Stimulated activated CD8-positive, alpha-beta memory T cell treated with anti-CD3 and anti-CD28 coated beads, Interleukin-12 subunit alpha, Interleukin-12 subunit beta, amount 100 ng/mL, for 1 hour (primary cell): ENCODE measurements around the gene SPINK4.
A peak's percentile ranks its signal among the peaks of the same experiment; 100 is the strongest.

Source experiments
- DNase-seq: peaks from one replicate; pipeline ENCODE4 v3.0.0-alpha.2; 2020; ENCODE audit warnings: low read depth

Gene SPINK4

DNA sequence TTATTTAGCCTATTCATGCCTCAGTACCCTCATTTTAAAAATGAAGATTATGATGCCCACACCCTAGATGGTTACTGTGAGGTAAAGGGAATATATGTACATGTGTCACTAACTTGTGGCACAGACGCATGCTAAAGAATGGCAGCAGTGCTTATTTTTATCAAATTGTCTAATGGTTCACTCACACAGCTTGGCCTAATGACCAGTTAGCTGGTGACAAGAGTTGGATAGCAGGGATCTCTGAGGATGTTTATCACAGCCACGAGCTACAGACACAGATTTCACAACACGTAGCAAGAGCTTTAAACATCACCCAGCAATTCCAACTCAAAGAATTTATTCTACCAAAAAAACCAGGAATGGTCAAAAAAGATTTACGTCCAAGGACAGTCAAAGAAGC is 17.3 kb downstream of the SPINK4 start:
- DNase-seq = no peak

DNA sequence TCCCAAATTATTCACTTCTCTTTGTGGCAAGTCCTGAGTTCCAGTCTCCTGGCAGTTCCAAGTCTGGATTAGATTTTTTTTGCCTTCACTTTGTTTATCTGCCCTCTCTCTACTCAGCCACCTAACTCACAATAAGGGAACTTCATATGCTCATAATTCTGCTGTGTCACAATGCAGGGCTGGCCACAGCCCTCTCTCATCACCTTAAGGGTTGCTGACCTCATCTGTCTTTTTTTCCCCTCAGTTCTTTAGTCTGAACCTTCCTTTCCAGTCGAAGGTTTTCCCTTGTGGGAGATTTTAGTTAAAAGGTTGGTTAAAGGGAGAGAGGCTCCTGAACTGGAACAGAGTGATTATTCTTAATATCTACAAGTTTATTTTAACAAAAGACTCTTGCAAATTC is 20.4 kb downstream of the SPINK4 start:
- DNase-seq = no peak

DNA sequence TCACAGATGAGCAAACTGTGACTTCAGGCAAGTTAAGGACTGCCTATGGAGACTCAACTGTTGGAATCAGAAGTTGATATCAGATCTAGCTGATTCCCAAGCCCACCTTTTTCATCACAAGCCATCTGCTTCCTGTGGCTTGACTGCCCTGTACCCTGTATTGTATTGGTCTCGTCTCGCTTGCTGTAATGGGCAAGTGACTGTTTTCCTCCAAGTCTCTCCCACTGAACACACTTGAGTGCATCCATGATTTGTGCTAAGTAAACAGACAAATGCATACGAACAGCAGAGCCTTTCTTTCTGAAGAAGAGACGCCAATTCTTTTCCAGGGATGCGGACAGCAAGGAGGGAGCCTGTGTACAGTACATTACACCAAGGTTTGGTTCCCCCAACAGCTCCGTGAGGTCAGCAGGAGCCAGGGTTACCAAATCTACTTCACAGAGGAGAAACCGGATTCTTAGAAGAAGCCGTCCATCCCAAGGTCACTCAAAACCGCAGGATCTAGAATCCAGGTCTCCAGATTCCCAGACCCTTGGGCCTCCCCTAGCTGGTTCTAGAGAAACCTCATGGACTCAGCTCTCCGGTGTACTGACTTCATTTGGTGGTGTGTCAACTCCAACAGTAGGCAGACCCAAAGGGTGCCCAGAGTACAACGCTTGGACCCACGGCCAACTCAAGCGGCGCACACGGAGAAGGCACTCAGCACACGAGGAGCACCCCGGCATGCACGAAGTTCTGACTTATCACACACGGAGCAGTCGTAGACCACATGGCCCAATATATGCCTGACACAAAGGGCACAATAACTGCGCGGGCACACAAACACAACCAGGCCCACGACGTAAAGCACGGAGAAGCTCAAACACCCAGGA is 23.4 kb downstream of the SPINK4 start:
- DNase-seq = no peak

DNA sequence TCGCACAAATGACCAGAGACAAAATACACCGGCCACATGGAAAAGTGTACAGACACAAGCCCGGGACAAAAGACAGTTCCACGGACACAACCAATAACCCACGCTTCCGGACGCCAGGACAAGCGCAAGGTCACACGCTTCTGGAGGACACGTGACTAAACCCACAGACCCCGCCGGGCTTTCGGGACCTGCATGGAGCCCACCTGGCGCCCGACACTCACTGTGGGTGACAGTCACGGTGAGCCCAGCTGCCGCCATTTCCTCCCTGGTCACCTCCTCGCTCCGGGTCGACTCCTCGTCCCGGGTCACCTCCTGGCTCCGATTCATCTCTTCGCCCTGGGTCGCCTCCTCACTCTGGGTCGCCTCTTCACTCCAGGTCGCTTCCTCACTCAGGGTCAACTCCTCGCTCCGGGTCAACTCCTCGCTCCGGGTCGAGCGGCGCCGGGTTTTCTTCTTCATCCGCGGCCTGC is 24.1 kb downstream of the SPINK4 start:
- DNase-seq = no peak

DNA sequence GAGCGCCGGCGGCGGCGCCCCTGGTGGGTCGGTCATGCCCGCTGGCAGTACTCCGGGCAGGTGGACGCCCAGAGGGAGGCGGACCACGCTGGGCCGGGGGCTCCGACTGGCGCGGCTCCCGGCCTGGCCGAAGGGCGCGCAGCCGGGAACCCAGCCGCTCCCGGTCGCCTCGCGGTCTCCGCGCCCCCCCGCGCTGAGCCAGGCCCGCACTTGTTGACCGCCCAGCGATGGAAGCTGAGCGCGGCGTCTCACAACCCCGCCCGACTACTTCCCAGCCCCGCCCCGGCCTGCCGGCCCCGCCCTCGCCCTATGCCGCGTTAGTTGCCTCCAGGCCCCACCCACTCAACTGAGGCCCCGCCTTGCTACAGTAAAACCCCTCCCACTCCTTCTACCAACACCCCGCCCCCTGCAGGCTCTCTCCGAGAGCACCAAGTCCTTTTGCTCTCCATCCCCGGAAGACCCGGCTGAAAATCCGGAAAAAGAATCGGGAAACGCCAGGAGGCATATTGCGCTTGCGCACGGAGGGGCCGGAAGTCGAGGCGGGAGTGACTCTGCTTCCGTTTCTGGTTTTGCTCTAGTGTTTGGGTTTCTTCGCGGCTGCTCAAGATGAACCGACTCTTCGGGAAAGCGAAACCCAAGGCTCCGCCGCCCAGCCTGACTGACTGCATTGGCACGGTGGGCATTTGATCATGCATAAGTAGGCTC is 24.7 kb downstream of the SPINK4 start, which contains the start of the genes BAG1 and CHMP5:
Gene BAG1 (minus strand): TSS at position 236 of the 705 bp plus-strand sequence.
Gene CHMP5 (plus strand): TSS at position 577 of the 705 bp plus-strand sequence. CDS start 30 bp downstream, at position 607.
- DNase-seq = peak; percentile 99

DNA sequence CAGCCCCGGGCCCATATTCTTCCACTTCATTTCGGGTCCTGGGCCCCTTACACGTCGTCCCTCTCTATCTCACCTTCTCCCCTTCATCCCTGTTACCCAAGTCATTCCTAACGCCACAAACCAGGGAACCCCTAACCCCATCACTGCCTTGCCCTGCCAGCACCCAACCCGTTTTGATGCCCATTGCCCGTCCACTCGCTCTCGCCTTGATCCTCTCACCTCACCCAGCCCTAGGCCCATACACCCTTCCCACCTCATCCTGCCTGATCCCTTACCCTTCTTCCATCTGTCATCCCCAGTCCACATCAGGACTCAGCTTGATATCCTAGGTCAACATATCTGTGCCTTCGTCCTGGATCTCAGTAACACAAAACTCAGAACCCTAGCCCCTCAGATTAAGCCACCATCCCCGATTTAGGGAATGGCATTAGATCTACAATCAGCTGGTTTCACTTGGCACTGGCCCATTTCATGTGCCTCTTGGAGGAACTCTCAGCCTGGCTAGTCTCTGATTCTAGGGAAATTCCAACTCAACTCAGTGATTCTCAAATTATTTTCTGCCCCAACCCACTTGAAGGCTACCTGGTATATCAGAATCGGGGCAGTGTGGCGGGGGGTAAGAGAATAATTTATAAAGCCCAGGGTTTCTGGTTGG is 25.4 kb downstream of the SPINK4 start:
- no peak for DNase-seq

DNA sequence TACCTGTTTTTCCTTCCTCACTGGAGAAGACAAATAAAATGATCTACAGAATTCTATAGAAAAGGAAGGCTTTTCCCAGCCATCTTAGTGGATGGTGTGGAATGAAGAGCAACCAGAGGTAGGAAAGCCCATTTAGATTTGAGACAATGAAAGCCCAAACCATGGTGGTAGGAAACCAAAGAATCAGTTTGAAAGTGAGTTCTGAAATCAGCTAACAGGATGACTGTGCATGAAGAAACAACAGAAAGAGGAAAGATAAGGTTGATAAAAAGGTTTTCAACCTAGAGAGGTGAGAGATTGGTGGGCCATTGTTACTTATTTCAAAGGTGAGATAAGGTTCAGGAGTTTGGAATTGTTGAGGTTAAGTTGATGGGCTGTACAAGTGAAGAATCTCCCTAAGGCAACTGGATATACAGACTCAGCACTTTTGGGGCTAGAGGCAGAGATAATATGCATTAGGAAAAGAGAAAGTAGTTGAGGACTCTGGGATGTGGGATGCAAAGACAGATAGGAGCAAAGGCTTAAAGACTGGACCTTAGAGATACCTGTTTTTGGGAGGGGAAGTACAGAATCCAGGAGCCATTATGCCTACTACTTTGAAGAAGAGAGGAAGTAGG is 27.3 kb downstream of the SPINK4 start:
- no peak for DNase-seq

DNA sequence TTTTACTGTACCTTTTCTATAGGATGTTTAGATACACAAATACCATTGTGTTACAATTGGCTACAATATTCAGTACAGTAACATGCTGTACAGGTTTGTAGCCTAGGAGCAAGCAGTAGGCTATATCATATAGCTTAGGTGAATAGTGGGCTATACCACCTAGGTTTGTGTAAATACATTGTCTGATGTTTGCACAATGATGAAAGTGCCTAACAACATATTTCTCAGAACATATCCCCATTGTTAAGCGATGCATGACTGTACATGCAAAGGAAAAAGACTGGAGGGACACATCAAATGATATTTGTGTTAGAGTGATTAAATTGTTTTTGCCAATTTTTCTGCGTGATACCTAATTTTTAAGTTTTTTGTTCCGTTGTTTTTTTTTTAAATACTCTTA is 30.2 kb downstream of the SPINK4 start:
- no peak for DNase-seq

DNA sequence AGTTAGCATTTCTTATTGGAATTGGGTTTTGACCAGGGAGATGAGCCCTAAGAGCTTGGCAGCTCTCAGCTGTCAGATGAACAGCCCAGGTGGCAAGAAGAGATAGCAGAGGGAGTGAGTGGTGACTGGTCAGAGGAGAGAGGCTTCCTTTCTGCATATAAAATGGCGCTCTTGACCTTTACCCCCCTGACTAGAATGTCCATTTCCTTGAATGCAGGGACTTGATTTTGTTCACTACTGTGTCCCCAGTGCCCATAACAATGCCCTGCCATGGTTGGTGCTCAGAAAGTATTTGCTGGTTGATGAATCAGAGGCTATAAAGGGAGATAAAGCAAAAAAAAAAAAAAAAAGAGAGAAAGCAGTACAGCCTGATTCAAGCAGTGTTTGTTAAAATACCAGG is 32.1 kb downstream of the SPINK4 start:
- no peak for DNase-seq

DNA sequence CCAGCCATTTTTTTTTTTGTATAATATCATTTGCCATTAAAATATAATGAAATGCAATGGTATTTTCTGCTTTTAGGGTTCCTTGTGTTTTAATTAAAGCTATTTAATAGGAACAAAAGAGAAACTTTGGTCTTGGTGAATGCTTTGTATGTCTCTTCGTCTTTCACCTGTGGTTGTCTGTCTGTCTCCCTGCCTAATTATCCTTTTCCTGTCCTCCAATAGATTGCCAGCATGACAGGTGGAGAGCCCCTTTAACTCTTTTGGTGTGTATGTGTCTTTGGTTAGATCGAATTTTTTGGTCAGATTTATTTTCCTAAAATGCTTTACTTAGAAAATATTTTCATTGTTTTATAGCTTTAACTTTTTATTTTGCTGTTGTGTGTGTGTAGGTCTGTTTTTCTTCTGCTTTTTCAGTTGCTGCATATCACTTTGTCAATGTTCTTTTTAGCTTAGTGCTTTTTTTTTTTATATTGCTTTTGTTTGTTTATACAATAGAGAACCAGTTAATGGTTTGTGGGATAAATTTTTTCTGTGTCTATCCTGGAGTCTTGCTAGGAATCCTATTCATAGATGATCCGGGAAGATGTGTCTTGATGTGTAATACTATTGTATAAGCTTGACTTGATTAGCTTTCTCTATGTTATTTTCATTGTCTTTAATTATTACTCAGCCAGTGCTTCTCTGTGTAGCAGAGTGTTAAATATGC is 33.5 kb downstream of the SPINK4 start:
- no peak for DNase-seq

DNA sequence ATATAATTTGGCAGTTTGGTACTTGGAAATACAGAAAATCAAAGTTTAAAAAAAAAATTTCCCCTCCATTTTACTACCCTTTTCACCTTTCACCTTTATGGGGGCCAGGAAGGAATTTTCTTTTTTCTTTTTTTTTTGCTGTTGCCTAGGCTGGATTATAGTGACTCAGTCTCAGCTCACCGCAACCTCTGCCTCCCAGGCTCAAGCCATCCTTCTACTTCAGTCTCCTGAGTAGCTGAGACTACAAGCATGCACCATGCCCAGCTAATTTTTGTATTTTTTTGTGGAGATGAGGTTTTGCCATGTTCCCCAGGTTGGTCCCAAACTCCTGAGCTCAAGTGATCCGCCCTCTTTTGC is 34.0 kb downstream of the SPINK4 start:
- DNase-seq = no peak

DNA sequence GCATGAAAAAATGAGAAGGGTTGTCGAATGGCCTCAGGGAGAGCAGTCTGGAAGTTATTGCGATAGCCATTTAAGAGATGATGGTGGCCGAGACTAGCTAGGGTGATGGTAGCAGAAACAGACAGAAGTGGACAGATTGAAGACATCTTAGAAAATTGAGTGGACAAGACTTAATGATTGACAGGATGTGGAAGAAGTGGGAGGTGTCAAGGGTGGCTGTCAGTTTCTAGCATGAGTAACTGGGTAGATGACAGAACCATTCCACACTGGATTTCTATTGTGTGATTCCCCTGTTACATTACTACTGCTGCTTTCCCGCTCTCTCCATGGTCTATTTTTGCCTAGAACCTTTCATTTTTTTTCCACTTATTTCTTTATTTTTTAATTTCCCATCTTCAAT is 37.5 kb downstream of the SPINK4 start:
- no peak for DNase-seq

DNA sequence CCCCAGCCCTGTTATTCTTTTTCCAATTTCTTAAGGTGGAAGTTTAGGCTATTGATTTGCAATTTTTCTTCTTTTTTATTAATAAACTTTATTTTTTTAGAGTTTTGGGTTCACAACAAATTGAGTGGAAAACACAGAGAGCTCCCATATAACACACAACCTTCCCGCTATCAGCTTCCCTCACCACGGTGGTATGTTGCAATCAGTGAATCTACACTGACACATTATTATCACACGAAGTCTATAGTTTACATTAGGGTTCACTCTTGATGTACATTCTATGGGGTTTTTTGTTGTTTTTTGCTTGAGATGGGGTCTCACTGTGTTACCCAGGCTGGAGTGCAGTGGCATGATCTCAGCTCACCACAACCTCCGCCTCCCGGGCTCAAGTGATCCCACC is 45.5 kb downstream of the SPINK4 start:
- DNase-seq = no peak

DNA sequence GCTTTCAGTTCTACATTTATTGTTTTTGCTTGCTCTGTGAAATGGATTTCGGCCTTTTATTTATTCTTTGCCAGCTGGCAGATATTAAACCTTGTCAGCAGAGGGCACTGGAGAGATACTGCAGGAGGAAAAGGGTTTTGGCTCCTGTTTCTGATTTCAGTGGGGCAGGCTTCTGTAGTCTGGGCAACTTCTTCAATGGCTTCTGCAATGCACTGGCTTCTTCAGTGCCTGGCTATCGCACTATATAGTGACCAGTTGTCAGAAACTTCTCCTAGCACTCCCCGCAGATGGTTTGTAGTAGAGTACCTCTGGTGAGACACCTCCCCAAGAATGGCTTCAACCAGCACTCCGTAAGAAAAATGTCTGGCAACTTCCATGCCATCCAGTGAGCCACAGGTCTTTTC is 47.1 kb downstream of the SPINK4 start:
- no peak for DNase-seq

DNA sequence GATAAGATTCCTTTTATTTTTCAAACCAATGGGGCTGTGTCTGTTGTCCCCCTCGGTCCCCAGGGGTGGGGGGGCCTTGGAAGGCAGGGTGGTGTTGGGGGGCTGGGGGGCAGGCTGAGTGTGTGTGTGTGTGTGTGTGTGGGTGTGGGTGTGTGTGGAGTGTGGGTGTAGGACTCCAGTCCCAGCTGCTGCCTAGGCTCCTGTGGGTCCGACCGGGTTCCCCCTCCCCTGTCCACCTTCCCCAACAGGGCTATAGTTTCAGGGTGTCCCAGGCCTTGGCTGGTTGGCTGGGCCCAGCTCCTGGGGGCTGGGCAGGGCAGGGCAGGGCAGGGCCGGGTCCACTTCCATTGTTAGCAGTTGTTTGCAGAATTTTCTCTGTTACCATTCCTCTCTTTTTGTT is 48.3 kb downstream of the SPINK4 start:
- DNase-seq = no peak

DNA sequence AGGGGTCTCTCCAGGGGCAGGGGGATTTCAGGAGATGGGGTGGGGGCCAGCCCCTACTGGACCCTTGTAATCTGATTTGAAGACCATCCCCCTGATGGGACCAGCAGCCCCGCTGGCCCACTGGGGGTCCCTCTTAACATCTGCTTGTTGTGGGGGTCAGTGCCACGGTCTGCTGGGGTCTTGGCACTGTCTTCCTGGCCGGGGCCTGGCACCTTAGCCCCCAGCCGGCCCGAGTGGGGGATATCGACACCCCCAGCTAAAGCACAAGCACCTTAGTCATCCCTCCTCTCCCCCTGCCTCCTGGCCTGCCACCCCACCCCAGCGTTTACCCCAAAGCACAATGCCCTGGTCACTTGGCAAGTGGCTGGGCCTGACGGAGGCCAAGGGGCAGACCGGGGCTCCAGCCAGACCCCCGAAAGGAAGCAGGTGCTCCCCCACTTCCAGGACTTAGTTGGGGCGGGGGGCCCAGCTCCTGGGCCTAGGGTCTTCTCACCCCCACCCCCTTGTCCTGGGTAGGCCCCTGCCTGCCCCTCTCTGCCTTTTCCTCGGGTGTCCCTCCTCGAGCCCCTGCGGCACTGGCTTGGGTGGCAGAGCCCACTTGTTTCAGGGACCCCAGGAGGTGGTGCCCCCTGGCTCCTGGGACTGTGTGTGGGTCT is 49.0 kb downstream of the SPINK4 start:
- DNase-seq = no peak

DNA sequence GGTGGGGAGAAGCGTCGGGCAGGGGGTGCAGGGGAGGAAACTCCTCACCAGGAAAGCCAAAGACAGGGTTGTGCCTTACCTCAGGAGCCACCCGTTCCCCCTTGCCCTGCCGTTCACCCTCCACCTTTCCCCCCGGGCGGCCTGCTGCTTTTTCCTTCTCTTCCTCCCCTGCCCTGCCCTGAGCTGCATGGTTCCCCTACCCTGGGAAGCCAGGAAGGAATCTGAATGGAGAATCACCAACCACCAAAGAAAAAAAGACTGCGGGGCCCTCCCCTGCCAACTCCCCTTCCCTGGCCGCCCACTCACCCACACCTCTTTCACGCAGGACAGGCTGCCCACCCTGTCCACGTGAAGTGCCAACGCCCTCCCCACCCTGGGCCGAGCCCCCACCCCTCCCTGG is 49.5 kb downstream of the SPINK4 start:
- DNase-seq = no peak

DNA sequence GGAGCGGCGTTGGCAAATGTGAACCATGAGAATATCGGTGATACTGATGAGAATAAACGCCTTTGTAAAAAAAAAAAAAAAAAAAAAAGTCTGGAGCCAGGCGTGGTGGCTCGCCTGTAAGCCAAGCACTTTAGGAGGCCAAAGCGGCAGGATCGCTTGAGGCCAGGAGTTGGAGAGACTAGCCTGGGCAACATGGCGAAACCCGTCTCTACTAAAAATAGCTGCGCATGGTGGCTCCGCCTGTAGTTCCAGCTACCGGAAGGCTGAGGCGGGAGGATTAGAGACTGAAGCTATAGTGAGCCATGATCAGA is 49.9 kb downstream of the SPINK4 start:
- no peak for DNase-seq

DNA sequence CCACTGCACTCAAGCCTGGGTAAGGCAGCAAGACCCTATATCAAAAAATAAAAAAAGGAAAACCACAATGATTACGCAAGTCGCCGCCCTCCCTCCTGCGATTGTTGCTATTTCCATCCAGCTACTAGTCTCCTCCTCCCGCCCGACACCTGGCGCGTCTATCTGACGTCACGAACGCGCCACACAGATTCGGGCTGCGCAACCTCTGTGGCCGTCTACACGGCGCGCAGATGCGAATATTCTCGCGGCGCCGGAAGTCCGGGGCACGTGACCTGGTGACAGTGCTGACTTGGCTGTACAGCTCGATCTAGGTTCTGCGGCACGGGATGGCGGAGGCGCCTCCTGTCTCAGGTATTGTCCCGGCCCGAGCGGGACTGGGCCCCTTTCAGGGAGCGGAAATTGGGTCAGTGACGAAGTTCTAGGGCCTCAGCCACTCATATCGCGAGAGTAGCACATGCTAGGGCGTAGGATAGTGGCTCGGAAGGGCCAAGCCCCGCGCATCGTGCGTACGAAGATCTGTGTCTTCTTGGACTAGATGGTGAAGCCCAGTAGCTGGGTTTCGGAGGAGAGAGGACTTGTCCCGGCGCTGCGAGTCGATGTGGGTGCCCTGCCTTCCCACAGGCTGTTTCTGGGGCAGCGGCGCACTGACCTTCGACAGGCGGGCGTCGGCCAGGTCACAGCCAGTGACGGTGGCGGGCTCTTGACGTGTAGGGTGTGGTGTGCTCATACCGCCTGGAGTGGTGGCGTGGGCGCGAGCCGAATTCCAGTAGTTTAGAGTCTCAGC is 50.5 kb downstream of the SPINK4 start, which contains the start of gene NFX1:
Gene NFX1 (plus strand): TSS at position 270 of the 784 bp plus-strand sequence. CDS start 57 bp downstream, at position 327.
- DNase-seq = peak; percentile 97

DNA sequence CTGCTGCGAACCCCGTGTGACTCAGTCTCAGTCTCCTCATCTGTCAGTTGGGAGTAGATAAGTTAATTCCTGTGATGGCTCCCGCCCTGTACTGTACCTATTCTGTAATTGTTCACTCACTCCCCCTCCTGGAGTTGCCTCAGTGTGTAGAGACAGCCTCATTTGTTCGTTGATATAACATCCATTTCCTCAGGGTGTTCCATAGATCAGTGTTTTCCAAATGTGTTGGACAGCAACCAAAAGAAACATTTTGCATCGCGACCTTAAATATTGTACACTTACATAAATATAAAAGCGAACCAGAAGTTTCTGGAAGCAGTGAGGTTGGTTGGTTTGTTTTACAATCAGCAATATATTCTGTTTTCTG is 51.0 kb downstream of the SPINK4 start:
- no peak for DNase-seq
